Glutamatergic neuron (in vitro differentiated cells): Measurements from ENCODE around the gene CEP104. TPM values are rescaled to one million over a fixed set of nuclear protein-coding genes. Genes with fewer than 3 reads are reported as not detected.

Experiments
- DNase-seq: peaks from one replicate; pipeline ENCODE4 v3.0.0; 2022
- H3K27ac Mint-ChIP-seq: one replicate; pipeline ENCODE4 v1.8.0; 2020; ENCODE audit warnings: mild to moderate bottlenecking, mixed read lengths, inconsistent platforms; ENCODE audit not compliant: unreplicated experiment
- H3K27me3 Mint-ChIP-seq: one replicate; pipeline ENCODE4 v1.8.0; 2020; ENCODE audit warnings: mild to moderate bottlenecking, moderate library complexity, mixed read lengths, inconsistent platforms; ENCODE audit not compliant: unreplicated experiment
- H3K36me3 Mint-ChIP-seq: one replicate; pipeline ENCODE4 v1.8.0; 2020; ENCODE audit warnings: mild to moderate bottlenecking, mixed read lengths, inconsistent platforms; ENCODE audit not compliant: unreplicated experiment
- H3K4me1 Mint-ChIP-seq: one replicate; pipeline ENCODE4 v1.8.0; 2020; ENCODE audit warnings: mild to moderate bottlenecking, low read depth, mixed read lengths, inconsistent platforms; ENCODE audit not compliant: unreplicated experiment
- H3K4me3 Mint-ChIP-seq: one replicate; pipeline ENCODE4 v1.8.0; 2020; ENCODE audit warnings: mild to moderate bottlenecking, mixed read lengths, inconsistent platforms; ENCODE audit not compliant: unreplicated experiment
- H3K9me3 Mint-ChIP-seq: one replicate; pipeline ENCODE4 v1.8.0; 2020; ENCODE audit warnings: mild to moderate bottlenecking, moderate library complexity, mixed read lengths, inconsistent platforms; ENCODE audit not compliant: unreplicated experiment
- CTCF ChIP-seq: fragments of 200-600 bp; sonication (generic); IDR thresholded peaks from one replicate; pipeline ENCODE4 v1.5.0; 2021; ENCODE audit not compliant: partially characterized antibody, unreplicated experiment
- total RNA-seq: library from RNA; stranded (reverse); fragmentation: NEBNext Ultra II Directional; extraction: Animal tissue kit (Norgen Biotek cat#: 25700); gene quantifications from one replicate; pipeline ENCODE4 v1.2.1, GENCODE V29; 2021; ENCODE audit not compliant: unreplicated experiment

Gene CEP104
- total RNA-seq, 1 donor from 2014 or later, result 102 TPM

DNA sequence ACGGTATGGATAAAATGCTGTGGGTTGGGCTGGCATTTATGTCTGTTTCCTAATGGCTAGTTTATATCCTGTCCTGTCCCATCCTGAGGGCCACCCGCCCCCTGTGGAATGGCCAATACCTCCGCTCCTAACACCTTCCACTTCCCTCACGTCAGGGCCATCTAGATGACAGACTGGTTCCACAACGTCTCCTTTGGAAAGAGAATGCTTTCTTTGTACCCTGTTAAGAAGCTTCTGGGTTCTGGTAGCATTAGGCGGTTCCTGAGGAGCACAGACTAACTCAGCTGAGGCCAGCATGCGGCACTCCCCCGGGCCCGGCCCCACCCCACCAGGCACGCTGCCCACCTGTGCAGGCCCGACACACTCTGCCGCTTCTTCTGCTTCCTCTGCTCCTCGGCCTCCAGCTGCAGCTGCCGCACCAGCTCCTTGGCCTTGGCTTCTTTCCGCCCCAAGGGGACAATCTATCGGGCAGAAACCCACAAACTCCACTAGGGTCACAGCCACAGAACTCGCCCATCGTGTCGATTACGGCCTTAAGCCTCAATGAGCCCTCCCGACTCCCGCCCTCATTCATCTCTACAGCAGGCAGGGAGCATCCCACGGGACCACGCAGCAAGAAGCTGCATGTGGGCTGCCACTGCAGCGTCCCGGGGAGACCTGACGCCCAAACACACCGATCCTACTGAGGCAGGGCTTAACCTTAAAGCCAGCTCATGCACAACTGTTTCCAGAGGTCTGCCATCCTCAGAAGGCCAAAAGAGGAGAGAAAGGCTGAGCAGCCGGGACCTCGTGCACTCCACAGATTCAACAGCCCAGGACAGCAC is 73.1 kb downstream of the CEP104 start:
- Mint-ChIP-seq H3K9me3 (peaks cover 5% of the 10 kb centered on the region), H3K27ac (no peak overlapping the region), H3K4me3 (no peak overlapping the region), H3K4me1 (peaks cover 15% of the 10 kb centered on the region), H3K36me3 (peaks cover 5% of the 10 kb centered on the region), H3K27me3 (peaks cover 6% of the 10 kb centered on the region)
- no peak for TF ChIP-seq CTCF
- DNase-seq, result no peak

- TF ChIP-seq CTCF, result no peak
- Mint-ChIP-seq H3K27me3 (peaks cover 6% of the 10 kb centered on the region), H3K36me3 (no peaks in the 10 kb centered on the region), H3K4me1 (peaks cover 14% of the 10 kb centered on the region), H3K9me3 (peaks cover 9% of the 10 kb centered on the region), H3K4me3 (no peak overlapping the region), H3K27ac (no peak overlapping the region)
- DNase-seq, result no peak
Observed at GRCh38 chr1:3780901-3781300, 76.1 kb downstream of the CEP104 start.

DNA sequence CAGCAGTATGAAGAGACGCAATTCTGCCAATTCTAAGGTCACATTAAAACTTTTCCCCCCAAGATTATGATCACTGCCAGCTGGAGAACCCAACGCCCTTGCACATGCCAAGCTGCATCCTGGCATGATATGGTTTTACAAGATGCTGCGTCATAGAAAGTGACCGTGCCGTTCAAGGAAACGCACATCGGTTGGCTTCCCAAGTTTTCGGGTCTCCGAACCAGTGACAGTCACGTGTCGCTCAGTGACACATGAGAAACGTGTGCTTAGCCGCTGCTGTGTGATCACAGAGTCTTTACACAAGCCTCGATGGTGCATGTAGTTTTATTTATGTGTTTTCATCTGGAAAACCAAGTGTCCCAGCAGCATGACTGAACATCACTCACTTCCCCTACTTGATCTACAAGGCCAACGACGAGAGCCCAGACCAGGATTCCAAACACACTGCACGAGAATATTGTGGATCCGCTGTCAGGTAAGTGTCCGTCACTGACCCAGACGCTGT is 77.0 kb downstream of the CEP104 start:
- H3K4me3 Mint-ChIP-seq, result no peak overlapping the region
- H3K27ac Mint-ChIP-seq, result no peak overlapping the region
- no peak for TF ChIP-seq CTCF
- no peak for DNase-seq
- H3K27me3 Mint-ChIP-seq, result peaks cover 6% of the 10 kb centered on the region
- H3K4me1 Mint-ChIP-seq, result peaks cover 16% of the 10 kb centered on the region
- no peaks in the 10 kb centered on the region for H3K36me3 Mint-ChIP-seq
- H3K9me3 Mint-ChIP-seq, result peaks cover 9% of the 10 kb centered on the region

DNA sequence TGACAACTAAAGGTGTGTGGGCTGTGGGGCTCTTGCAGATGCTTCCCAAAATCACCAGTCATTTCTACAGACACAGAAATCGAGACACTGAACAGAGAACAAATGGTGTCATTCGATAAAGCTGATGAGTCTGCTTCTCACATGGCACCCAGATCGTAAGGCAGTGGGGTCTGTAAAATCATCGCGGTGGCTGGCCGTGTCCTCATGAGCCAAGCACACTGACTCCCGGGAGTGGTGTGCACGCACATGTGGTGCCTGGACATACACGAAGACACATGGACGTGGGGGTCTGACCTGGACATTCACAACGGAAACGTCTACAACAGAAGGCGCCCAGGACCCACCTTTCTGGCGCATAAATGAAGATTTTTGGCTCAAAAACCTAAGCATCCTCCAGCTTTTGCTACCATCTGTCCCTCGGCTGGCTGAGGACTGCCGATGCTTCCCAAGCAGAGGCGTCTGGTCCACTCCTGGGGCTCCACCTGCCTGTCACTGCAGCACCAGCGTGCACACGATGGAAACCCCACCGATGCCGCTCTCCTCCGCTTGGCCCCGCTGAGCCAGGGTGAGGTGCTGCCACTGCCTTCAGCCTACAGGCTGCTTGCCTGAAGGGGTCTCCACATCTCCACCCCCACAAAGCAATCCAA is 77.6 kb downstream of the CEP104 start:
- Mint-ChIP-seq H3K27ac (peak overlapping the region; percentile 43), H3K36me3 (no peaks in the 10 kb centered on the region), H3K9me3 (peaks cover 9% of the 10 kb centered on the region), H3K27me3 (peaks cover 6% of the 10 kb centered on the region), H3K4me1 (peaks cover 16% of the 10 kb centered on the region), H3K4me3 (peak overlapping the region; percentile 64)
- no peak for DNase-seq
- TF ChIP-seq CTCF, result no peak
